ENCODE data around the gene CCDC15.

The CCDC15 gene, protein sequence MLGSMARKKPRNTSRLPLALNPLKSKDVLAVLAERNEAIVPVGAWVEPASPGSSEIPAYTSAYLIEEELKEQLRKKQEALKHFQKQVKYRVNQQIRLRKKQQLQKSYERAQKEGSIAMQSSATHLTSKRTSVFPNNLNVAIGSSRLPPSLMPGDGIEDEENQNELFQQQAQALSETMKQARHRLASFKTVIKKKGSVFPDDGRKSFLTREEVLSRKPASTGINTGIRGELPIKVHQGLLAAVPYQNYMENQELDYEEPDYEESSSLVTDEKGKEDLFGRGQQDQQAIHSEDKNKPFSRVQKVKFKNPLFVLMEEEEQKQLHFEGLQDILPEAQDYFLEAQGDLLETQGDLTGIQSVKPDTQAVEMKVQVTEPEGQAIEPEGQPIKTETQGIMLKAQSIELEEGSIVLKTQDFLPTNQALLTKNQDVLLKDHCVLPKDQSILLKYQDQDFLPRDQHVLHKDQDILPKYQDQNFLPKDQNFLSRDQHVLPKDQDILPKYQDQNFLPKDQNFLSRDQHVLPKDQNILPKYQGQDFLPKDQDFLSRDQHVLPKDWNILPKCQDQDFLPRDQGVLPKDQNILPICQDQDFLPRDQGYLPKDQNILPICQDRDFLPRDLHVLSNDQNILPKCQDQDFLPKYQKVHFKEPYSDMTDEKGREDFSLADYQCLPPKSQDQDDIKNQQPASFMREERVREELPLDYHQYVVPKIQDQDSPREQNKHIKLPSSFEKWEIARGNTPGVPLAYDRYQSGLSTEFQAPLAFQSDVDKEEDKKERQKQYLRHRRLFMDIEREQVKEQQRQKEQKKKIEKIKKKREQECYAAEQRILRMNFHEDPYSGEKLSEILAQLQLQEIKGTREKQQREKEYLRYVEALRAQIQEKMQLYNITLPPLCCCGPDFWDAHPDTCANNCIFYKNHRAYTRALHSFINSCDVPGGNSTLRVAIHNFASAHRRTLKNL

GRCh38 chr11:124953753-124954589 is at the start of gene CCDC15:
Gene CCDC15, plus strand, starts transcription at chr11:124954202. Its CDS starts 531 bp downstream, at chr11:124954733.
- H3K4me3 ChIP-seq (ENCODE audit: low read depth, low read length), result peak within 1 kb of the TSS; percentile 78
- TF ChIP-seq CTCF (IDR thresholded peaks at IDR 0.05; ENCODE audit: low read depth, low read length, missing control alignments), result no peak
- peak; percentile 91 for DNase-seq (ENCODE audit: low read depth)

GRCh38 chr11:124915541-124916369 is 38.2 kb upstream of the CCDC15 start:
- H3K4me3 ChIP-seq (ENCODE audit: low read depth, low read length), result no peak overlapping the region
- DNase-seq (ENCODE audit: low read depth), result no peak
- TF ChIP-seq CTCF (IDR thresholded peaks at IDR 0.05; ENCODE audit: low read depth, low read length, missing control alignments), result no peak

DNA sequence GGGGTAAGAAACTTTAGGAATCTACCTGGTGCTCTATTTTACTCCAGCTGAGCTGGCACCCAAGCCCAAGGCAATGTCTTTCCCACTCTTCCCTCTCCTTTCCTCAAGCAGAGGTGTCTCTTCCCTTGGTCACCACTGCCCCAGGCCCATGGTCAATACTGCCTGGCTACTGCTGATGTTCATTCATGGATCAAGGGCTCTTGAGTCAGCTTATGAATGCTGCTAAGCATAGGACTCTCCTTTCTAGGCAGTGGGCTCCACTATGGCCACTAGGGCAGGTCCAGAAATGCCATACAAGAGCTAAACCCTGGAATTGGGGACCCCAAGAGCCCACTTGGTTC is 37.7 kb upstream of the CCDC15 start:
- no peak for DNase-seq (ENCODE audit: low read depth)
- H3K4me3 ChIP-seq (ENCODE audit: low read depth, low read length), result no peak overlapping the region
- no peak for TF ChIP-seq CTCF (IDR thresholded peaks at IDR 0.05; ENCODE audit: low read depth, low read length, missing control alignments)

- TF ChIP-seq CTCF (IDR thresholded peaks at IDR 0.05; ENCODE audit: low read depth, low read length, missing control alignments), result no peak
- DNase-seq (ENCODE audit: low read depth), result no peak
- no peak overlapping the region for H3K4me3 ChIP-seq (ENCODE audit: low read depth, low read length)
Measured at GRCh38 chr11:124917115-124917637, 36.8 kb upstream of the CCDC15 start.

GRCh38 chr11:124918950-124919349 is 35.1 kb upstream of the CCDC15 start, which contains the start of gene HEPN1:
Gene HEPN1, plus strand, starts transcription at chr11:124919250.
- DNase-seq (ENCODE audit: low read depth), result no peak
- TF ChIP-seq CTCF (IDR thresholded peaks at IDR 0.05; ENCODE audit: low read depth, low read length, missing control alignments), result no peak
- no peak within 1 kb of the TSS for H3K4me3 ChIP-seq (ENCODE audit: low read depth, low read length)
